Raji (cell line): ENCODE data around the gene TASOR2.

ENCODE experiments used
- POLR2A ChIP-seq: IDR thresholded peaks from 2 replicates; pipeline ENCODE4 v1.6.1; 2011; ENCODE audit warnings: low read depth, low read length, control low read depth; ENCODE audit not compliant: insufficient read depth

The TASOR2 gene

GRCh38 chr10:5663692-5664427, 20.8 kb upstream of the TASOR2 start:
- no peak for TF ChIP-seq POLR2A

- TF ChIP-seq POLR2A = peak; percentile 2; the same call in 1 of the 2 replicates
Observed at GRCh38 chr10:5665373-5666007, 19.1 kb upstream of the TASOR2 start.

GRCh38 chr10:5666008-5666840, 18.4 kb upstream of the TASOR2 start, which contains the start of gene ASB13:
ASB13 (minus strand) TSS chr10:5666595; CDS start chr10:5666551, 44 bp downstream.
- TF ChIP-seq POLR2A = peak; percentile 83

- no peak for TF ChIP-seq POLR2A
Observed at GRCh38 chr10:5666841-5667630, 17.6 kb upstream of the TASOR2 start.

GRCh38 chr10:5668429-5668828, 16.2 kb upstream of the TASOR2 start:
- no peak for TF ChIP-seq POLR2A

- TF ChIP-seq POLR2A = no peak
Observed at GRCh38 chr10:5669604-5670003, 15.0 kb upstream of the TASOR2 start.

- no peak for TF ChIP-seq POLR2A
Observed at GRCh38 chr10:5670662-5671375, 13.8 kb upstream of the TASOR2 start.

- TF ChIP-seq POLR2A = no peak
Observed at GRCh38 chr10:5678397-5679036, 6.1 kb upstream of the TASOR2 start.

GRCh38 chr10:5679037-5679435, 5.6 kb upstream of the TASOR2 start:
- no peak for TF ChIP-seq POLR2A

- TF ChIP-seq POLR2A = no peak
Observed at GRCh38 chr10:5679606-5680005, 5.0 kb upstream of the TASOR2 start.

GRCh38 chr10:5681930-5682329, 2.7 kb upstream of the TASOR2 start:
- no peak for TF ChIP-seq POLR2A

- no peak for TF ChIP-seq POLR2A
Observed at GRCh38 chr10:5683065-5683464, 1.6 kb upstream of the TASOR2 start.

- no peak for TF ChIP-seq POLR2A
Observed at GRCh38 chr10:5684971-5685763, 529 bp downstream of the TASOR2 start.
